Measurements from ENCODE around the gene SUMF1.
"Not testable (repeated sequence)": the region's sequence is repeated elsewhere in the genome, so short reads cannot be mapped to it uniquely, and the experiment has no call there.

SUMF1 gene

DNA sequence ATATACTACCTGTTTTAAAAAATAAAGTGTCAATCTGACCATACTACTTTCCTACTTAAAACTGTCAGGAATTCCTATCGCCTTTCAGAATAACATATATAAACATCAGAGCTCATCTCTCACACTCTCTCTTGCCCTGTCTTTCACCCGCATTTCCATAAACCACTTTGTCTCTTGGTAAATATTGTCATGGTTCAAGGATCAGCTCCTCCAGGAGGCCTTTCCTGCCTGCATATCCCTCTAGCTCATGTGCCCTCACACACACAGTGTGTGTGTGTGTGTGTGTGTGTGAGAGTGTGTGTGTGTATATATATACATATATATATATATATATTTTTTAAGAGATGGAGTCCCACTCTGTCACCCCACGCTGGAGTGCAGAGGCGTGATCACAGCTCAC is 6.7 kb downstream of the SUMF1 start:
- no peak for DNase-seq

DNA sequence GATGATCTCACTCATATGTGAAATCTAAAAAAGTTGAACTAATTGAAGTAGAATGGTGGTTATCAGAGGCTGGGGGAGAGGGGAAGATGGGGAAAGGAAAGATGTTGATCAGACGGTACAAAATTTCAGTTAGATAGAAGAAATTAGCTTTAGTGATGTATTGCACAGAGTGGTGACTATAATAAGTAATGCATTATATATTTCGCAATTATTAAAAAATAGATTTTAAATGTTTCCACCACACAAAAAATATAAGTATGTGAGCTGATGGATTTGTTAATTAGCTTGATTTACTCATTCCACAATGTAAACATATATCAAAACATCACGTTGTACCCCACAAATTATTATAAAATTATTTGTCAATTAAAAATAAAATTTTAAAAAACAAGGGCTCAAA is 8.1 kb downstream of the SUMF1 start:
- no peak for DNase-seq

DNA sequence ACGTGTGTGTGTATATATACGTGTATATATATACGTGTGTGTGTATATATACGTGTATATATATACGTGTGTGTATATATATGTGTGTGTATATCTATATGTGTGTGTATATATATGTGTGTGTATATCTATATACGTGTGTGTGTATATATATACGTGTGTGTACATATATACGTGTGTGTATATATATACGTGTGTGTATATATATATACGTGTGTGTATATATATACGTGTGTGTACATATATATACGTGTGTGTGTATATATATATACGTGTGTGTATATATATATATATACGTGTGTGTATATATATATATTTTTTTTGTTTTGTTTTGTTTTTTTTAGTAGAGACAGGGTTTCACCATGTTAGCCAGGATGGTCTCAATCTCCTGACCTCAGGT is 10.3 kb downstream of the SUMF1 start:
- not testable (repeated sequence) for DNase-seq

DNA sequence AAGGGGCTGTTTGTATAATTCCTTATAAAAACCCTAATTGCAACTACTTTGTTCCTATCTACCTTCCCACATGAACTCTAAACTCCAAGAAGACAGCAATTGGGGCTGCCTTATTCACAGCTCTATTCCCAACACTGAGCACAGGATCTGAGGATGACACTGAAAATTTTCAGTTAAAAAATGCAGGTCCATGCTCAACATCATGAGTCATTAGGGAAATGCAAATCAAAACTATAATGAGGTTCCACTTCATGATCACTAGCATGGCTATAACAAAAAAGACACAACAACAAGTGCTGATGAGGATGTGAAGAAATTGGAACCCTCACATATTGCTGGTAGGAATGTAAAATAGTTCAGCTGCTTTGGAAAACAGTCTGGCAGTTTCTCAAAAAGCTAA is 12.9 kb downstream of the SUMF1 start:
- DNase-seq: no peak

DNA sequence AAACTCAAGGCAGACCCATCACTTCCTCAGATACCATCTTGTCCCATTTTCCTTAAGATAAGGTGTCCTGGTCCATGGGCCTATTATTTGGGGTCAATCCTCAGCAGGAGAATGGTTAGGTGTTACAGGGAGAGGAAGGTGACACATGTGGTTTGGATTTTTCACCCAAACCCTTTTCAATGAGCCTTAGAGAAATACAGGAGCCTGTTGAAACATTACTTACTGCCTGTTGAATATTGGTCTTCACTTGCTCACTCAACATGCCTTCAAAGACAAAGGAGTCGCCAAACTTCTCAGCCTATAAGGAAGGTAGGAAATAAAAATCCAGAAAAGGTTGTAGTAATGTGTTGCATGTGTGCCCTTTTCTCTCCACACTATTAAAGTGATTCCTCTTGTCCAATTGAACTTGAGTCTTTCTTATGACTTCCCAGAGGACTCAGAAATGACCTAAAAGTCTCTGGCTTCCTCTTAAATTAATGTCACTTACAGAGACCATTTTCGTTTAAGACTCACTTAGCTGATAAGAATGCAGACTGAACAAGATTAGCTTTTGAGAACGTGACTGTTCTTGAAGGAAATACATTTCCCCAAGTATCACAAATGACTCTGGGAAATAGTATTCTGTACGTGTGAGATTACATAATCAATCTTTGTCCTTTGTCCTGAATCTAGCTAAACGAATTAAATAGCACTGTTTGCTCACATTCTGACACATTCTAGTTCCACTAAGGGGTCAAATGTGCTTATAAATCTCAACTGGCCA is 17.8 kb downstream of the SUMF1 start:
- DNase-seq: peak; percentile 88

DNA sequence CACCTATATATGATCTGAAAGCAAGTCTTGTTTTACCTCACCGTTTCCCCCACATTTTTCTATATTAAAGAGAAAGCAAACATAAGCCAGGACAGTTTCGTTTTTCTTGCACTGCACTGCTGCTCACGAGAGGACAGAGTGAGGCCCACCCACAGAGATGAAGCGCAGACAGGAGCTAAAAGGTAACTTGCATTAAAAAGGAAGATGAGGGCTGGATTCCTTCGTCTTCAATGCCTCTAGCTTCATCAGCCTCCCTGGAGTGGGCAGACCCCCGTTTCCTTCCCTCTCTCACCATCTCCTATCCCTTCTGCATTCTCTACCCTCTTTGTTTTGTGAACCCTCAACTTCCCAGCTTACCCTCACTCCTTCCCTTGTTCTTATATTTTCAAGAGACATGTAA is 18.9 kb downstream of the SUMF1 start:
- DNase-seq: no peak

DNA sequence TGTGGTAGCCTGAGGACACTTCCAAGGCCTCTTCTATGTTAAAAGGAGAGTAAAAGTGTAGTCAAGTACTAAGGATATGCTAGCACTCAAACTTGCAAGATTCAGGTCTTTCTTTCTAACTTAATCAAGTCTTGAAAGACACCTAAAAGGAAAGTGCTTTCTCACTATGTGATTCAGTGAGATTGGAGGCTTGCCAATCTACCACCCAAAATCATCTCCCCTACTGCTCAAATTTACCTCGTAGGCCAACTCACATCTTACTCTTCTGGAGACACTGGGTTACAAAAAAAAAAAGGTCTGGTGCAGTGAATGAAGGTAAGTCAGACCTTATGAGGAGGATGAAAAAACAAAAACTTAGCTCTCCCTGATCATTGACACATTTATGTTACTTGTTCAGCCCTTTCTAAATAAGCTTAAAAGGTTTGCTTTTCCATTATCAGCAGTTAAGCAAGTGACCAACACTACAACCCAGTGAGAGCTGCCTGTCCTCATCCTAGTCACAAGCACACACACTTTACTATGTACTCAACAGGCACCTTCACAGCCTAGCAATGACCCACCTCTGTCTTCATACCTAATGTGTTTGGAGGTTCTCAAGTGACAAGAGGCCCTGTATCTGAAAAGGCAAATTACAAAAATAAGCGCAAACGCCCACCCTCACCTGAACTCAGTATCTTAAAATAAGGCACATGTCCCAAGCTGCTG is 19.6 kb downstream of the SUMF1 start:
- peak; percentile 31 for DNase-seq

DNA sequence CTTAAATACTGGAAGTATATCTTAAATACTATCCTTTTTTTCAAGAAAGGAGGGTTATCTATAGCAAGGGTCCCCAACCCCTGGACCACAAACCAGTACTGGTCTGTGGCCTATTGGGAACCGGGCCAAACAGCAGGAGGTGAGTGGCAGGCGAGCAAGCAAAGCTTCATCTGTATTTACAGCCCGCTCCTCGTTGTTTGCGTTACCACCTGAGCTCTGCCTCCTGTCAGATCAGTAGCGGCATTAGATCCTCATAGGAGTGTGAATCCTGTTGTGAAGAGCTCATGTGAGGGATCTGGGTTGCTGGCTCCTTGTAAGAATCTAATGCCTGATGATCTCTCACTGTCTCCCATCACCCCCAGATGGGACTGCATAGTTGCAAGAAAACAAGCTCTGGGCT is 26.1 kb downstream of the SUMF1 start:
- DNase-seq: no peak

DNA sequence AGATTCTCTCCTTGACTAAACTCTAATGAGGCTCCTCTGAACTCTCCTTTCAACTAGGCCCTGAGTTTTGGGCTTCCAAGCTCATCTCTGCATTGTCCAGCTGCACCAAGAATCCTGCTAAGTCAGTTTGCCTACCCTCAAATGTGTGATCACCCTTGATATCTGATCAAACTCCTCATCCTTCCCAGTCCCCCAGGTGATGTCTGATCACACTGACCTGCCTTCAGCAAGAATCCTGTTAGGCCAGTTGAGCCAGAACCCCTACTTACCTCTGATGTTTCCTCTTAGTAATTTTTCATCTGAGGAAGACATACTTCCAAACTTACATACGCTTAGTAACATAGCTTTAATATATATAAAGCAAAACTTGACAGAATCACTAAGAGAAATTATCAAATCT is 28.8 kb downstream of the SUMF1 start:
- no peak for DNase-seq

DNA sequence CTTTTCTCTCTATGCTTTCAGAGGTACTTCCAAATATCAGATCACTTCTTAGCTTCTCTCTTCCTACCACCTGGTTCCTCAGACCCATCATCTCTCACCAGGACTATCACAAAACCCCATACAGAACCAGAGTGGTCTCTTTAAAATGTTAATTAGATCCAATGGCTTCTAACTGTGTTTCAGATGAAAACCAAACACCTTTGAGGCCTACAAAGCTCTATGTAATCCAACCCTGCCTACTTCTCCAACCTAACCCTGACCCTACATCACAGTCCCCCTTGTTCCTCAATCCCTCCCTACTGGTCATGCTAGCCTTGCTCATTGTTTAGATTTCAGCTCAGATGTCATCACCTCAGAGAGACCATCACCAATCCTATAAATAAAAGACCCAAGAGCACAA is 34.8 kb downstream of the SUMF1 start:
- DNase-seq: no peak

DNA sequence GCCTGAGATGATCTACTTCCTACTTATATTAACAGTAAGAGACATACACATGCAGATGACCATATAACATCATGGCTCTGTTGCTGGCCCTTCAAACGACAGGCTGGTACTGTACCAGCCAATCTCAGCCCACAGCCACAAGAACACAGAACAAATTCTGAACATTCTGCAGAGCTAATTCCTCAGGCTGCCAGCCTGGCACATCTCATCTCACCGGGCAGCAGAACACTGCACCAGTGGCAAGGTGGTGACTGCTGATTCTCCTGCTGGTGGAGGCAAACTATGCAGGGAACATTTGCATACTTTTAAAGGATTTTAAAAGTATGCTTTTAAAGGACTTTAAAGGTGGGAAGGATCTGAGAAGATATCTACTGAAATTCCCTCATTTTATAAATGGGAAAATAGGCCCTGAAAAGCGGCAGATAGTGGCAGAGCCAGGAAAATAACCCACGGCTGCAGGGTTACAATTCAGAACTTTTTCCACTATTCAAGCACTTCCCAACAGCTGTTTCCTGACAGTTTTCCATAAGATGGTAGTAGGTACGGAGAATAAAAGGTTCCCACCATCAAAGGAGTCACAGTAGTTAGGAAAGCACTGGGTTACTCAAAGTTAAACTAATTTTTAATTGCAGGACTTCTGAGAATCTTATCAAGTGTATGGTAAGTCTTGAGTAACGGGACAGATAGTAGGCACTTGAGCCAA is 37.3 kb downstream of the SUMF1 start:
- DNase-seq: no peak

DNA sequence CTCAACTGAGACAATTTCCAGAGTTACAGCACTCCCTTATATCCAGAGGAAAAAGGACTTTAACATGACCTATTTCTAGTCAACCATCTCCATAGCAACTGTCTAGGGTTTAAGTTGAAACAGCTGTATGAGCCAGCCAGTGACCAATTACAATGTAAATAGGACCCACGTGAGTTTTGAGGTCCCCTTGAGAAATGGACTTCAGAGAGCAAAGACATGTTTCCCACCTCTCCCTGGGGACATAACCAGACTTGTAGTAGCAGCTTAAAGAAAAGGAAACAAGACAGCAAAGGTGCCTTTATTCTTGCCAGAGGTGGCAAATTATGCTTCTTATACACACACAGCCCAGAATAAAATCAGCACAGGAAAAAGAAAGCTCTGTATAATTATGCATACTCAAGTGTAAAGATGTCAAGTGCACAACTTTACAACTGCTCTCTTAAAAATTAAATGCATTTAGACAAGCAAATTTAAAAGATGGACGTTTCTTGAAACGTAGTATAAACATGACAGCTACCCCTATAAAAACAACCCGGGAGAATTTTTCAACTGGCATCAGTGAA is 40.2 kb downstream of the SUMF1 start:
- peak; percentile 70 for DNase-seq

DNA sequence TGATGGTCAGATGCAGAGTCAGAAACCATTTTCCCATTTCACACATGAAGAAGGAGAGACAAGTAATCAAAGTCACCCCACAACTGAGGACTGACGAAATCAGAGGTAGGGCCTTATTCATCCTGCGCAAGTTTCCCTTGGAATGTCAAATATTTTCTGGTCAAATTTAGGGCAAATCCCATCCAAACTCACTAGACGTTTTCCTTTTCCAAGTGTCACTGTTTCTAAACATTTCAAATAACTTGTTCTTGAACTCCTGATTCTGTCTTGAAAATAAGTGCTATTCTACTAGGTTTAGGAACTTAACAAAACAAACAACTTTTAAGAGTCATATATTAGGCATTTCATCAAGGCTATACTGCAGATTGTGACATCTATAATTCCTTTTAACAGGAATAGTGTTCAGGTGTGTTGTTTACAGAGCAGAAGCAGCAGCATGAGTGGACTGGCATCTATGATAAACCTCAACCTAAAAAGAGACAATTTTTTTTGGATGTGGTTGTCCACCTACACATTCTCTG is 40.7 kb downstream of the SUMF1 start:
- no peak for DNase-seq

DNA sequence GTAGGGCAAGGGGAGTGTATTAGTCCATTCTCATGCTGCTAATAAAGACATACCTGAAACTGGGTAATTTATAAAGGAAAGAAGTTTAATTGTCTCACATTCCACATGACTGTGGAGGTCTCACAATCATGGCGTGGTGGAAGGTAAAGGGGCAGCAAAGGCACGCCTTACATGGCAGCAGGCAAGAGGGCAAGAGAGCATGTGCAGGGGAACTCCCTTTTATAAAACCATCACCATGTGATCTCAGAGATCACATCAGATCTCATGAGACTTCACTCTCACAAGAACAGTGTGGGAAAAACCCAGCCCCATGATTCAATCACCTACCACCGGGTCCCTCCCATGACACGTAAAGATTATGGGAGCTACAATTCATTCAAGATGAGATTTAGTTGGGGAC is 41.4 kb downstream of the SUMF1 start:
- DNase-seq: no peak

DNA sequence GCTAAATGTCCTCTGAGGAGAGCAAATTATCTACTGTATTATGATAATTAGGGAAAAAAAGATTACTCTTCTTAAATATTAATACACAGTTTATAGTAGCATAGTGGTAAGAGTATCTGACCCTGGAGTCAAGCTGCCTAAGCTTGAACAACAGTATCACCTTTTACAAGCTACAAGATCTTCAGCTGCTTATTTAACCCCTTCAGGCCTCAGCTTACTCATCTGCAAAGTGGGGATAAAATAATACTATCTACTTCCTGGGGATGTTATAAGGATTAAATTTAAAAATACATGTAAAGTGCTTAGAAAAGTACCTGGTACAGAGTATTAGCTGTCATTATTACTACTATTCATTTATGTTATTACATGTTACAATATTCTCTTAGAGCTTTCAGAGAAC is 42.0 kb downstream of the SUMF1 start:
- DNase-seq: no peak

DNA sequence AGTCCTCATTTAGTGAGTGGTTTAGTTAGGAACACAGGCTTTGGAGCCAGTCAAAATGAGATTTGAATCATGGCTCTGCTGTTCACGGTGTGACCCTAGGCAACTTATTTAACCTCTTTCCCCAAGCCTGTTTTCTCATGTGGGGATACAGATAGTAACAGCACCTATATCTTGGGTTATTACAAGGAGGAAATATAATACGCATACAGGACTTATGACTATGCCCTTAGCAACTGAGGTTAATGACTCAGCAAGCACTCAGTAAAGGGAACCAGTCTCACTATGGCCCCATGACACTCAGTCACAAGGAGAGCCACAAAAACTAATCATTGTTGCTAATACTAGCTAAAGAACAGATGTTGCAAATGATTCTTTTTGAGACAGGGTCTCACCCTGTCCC is 45.9 kb downstream of the SUMF1 start:
- peak; percentile 94 for DNase-seq

DNA sequence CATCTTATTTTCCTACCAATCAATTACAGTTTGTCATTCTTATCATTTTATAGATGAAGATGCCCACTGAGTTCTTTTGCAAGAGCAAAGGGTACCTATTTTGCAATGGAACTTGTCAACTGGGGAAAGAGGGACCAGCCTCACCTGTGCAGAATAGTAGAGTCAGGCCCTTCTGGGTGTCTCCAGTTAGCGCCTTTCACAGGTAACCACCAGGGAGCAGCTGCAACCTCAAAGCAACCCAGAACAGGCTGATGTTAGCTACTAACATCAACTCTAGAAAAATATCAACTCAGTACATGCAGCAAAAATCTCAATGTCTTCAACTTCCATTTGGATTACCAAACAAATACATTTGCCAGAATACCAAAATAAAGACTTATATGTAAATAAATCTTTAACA is 47.1 kb downstream of the SUMF1 start:
- no peak for DNase-seq

DNA sequence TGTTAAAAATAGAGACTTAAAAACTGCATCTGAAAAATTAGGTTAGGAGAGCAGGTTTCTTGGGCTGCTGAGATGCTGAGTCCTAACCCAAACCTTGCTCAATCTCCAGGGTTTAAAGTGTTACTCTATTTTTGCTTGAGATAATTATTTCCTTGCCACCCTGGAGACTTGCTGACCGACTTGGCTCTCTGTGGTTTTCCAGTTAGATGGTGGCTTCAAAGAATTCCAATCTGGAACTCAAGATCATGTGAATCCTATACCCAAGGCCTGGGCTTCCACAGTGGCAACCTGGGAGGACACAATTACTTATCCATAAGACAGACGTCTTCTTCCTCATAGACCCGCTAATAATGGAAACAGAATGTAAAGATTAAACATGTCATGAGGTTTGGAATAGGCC is 47.7 kb downstream of the SUMF1 start:
- DNase-seq: no peak

DNA sequence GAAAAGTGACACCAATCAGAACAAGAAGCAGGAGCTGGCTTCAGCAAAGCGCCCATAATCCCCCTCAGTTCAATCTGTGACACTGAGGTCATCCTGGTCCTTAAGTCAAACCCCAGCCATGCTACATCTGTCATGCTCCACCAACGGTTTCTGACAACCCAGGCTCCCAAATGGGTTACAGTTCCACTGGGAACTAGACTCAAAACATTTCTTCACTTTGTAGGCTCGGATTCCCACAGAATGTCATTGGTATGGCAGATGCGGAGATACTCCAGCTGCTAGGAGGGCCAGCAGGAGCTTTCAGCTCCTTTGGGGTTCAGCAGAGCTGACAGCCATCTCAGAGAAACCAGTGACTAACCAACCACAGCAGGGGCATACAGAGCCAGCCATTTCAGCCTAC is 48.9 kb downstream of the SUMF1 start:
- no peak for DNase-seq

DNA sequence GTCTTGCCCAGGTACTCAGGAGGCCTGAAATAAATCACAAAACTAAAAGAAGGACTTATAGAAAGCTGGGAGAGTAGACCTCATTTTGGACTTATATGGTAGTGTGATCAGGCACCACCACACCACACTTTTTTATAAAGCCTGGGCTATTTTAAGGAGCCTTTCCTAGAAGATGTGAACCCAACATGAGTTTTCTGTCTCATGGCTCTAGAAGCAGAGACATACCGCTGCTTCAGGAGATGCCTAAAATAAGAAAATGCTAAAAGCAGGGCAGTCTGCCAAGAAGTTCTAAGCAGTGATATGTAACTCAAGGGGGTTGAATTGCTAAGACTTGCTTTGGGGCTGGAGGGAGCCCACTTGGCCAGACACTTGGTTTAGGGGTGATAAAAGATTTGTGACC is 49.6 kb downstream of the SUMF1 start:
- peak; percentile 47 for DNase-seq

DNA sequence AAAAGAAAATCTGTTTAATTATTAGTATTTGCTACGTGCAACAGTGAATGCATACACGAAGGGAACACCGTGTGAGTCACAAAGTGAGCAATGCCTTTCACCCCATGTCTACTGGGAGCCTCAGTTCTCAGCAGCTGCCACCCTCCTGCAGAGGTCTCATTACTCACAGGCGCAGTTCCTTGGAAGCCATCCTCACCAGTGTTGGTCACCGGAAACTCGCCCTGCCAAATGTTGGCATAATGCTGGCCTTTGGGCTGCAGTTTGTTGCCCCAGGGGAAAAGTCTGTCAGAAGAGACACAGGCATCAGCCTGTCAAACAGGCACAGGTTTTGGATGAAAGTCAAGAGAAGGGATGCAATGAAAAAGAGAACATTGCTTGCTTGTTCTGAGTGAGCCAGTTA is 50.1 kb downstream of the SUMF1 start:
- no peak for DNase-seq

DNA sequence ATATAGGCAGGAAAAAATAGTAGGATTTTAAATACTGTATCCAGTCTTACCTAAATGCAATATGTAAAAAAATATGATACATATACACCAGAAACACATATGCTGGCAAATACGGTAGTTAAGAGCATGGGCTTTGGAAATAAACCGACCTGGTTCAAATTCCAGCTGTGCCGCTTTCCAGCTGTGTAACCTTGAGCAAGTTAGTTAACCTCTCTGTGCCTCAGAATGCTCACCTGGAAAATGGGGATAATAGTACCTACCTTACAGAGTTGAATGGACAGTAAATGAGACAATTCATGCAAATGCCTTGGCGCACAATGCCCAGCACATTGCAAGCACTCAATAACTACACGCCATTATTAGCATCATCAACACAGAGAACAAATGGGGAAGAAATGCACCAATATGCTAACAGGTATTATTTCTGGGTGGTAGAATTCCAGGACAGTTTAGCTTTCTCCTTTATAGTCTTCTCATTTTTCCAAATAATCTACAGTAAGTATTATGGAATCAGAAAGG is 50.6 kb downstream of the SUMF1 start:
- DNase-seq: no peak

DNA sequence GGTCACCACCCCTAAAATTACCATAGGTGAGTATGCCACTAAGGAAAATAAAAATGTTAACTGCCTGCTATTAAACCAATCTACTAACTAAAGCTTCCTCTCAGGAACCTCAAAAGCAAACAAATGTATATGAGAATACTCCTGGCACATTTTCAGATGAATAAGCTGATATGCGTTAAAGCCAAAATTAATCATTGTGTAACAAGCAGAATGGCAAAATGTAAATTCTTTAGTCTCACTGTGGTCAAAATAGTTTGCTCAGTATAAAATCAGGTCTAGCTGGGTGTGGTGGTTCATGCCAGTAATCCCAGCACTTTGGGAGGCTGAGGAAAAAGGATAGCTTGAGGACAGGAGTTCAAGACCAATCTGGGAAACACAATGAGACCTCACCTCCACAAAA is 53.6 kb downstream of the SUMF1 start:
- no peak for DNase-seq

Data from OCI-M1 (cell line).